Hepatocyte (in vitro differentiated cells): ENCODE results near the gene RTP1.

Experiments
- CTCF ChIP-seq: fragments of 200-600 bp; sonication (generic); IDR thresholded peaks from 2 replicates; pipeline ENCODE4 v1.5.1; 2016; ENCODE audit warnings: antibody characterized with exemption, mild to moderate bottlenecking; ENCODE audit not compliant: poor library complexity
- EZH2 ChIP-seq: fragments of 200-600 bp; sonication (generic); IDR thresholded peaks from 2 replicates; pipeline ENCODE4 v1.6.1; 2016; ENCODE audit warnings: antibody characterized with exemption, mild to moderate bottlenecking, borderline replicate concordance
- EZH2phosphoT487 ChIP-seq: fragments of 200-600 bp; sonication (generic); IDR thresholded peaks from one replicate; pipeline ENCODE4 v1.6.1; 2018; ENCODE audit warnings: antibody characterized with exemption, mild to moderate bottlenecking, low read depth, moderate library complexity; ENCODE audit not compliant: unreplicated experiment, severe bottlenecking

- TF ChIP-seq EZH2phosphoT487 (no peak), CTCF (no peak), EZH2 (no peak)
Measured at GRCh38 chr3:187193181-187193580, 4.1 kb upstream of the RTP1 start.
